ENCODE results near the gene MMP2. TPM values are rescaled to one million over a fixed set of nuclear protein-coding genes. Genes with fewer than 3 reads are reported as not detected.

The MMP2 gene
- total and polyA plus RNA-seq, 8 donors: 17.7 to 206 (median 96.7) TPM

- H3K4me1 ChIP-seq: peaks cover 0 to 7% (median 2%) of the 10 kb centered on the region in 4 donors
- H3K27me3 ChIP-seq: no peaks in the 10 kb centered on the region
- H3K4me3 ChIP-seq: no peak overlapping the region
- peaks cover 0 to 43% (median 32%) of the 10 kb centered on the region in 4 donors for H3K36me3 ChIP-seq
- intact Hi-C loops (cut with DNase I; ENCODE audit: low total_unique reads): no loop called here
- TF ChIP-seq POLR2AphosphoS5 (IDR thresholded peaks at IDR 0.05) (no peak), CTCF (IDR thresholded peaks at IDR 0.05) (no peak), POLR2A (IDR thresholded peaks at IDR 0.05) (no peak), EP300 (IDR thresholded peaks at IDR 0.05) (no peak)
- DNase-seq: no peak
- WGBS, 5 donors: 90 to 93% (median 91%) methylated on average over 8 to 14 of the region's 14 CpGs
- H3K9me3 ChIP-seq: no peaks in the 10 kb centered on the region
- H3K27ac ChIP-seq: peak overlapping the region in 1 of 5 donors; percentile 50
Observed at GRCh38 chr16:55489119-55489955, 10.3 kb downstream of the MMP2 start.

GRCh38 chr16:55489956-55490265 lies 10.9 kb downstream of the MMP2 start:
- 75 to 96% (median 88%) methylated on average over 2 of the region's 2 CpGs for WGBS, 5 donors
- H3K27me3 ChIP-seq: no peaks in the 10 kb centered on the region
- H3K36me3 ChIP-seq: peaks cover 0 to 41% (median 29%) of the 10 kb centered on the region in 4 donors
- no peak overlapping the region for H3K4me3 ChIP-seq
- intact Hi-C loops (cut with DNase I; ENCODE audit: low total_unique reads): no loop called here
- H3K27ac ChIP-seq: peak overlapping the region in 1 of 5 donors; percentile 39
- TF ChIP-seq EP300 (IDR thresholded peaks at IDR 0.05) (no peak), POLR2AphosphoS5 (IDR thresholded peaks at IDR 0.05) (no peak), CTCF (IDR thresholded peaks at IDR 0.05) (no peak)
- DNase-seq: no peak
- H3K9me3 ChIP-seq: no peaks in the 10 kb centered on the region
- H3K4me1 ChIP-seq: peaks cover 0 to 12% (median 6%) of the 10 kb centered on the region in 4 donors

- H3K27me3 ChIP-seq: no peaks in the 10 kb centered on the region
- 87 to 93% (median 92%) methylated on average over 2 of the region's 2 CpGs for WGBS, 5 donors
- TF ChIP-seq EP300 (IDR thresholded peaks at IDR 0.05) (no peak), POLR2AphosphoS5 (IDR thresholded peaks at IDR 0.05) (no peak), POLR2A (IDR thresholded peaks at IDR 0.05) (no peak), CTCF (IDR thresholded peaks at IDR 0.05) (no peak)
- no peak overlapping the region for H3K4me3 ChIP-seq
- intact Hi-C loops (cut with DNase I; ENCODE audit: low total_unique reads): no loop called here
- H3K9me3 ChIP-seq: no peaks in the 10 kb centered on the region
- no peak for DNase-seq
- H3K27ac ChIP-seq: peak overlapping the region in 1 of 5 donors; percentile 39
- peaks cover 0 to 16% (median 9%) of the 10 kb centered on the region in 4 donors for H3K4me1 ChIP-seq
- peaks cover 0 to 37% (median 26%) of the 10 kb centered on the region in 4 donors for H3K36me3 ChIP-seq
Observed at GRCh38 chr16:55490301-55490700, 11.3 kb downstream of the MMP2 start.

- peaks cover 0 to 32% (median 23%) of the 10 kb centered on the region in 4 donors for H3K36me3 ChIP-seq
- peak overlapping the region in 1 of 5 donors; percentile 39 for H3K27ac ChIP-seq
- peaks cover 0 to 21% (median 10%) of the 10 kb centered on the region in 4 donors for H3K4me1 ChIP-seq
- TF ChIP-seq POLR2A (IDR thresholded peaks at IDR 0.05) (no peak), CTCF (IDR thresholded peaks at IDR 0.05) (no peak), POLR2AphosphoS5 (IDR thresholded peaks at IDR 0.05) (no peak), EP300 (IDR thresholded peaks at IDR 0.05) (no peak)
- no peaks in the 10 kb centered on the region for H3K9me3 ChIP-seq
- intact Hi-C loops (cut with DNase I; ENCODE audit: low total_unique reads): no loop called here
- WGBS, 5 donors: 59 to 75% (median 71%) methylated on average over 6 to 7 of the region's 7 CpGs
- no peak overlapping the region for H3K4me3 ChIP-seq
- H3K27me3 ChIP-seq: no peaks in the 10 kb centered on the region
- DNase-seq: no peak
Observed at GRCh38 chr16:55491691-55492090, 12.7 kb downstream of the MMP2 start.
